GM12878 (cell line): ENCODE data around the gene KLHL15.

ENCODE experiments used
- EP300 ChIP-seq, 2 experiments: fragments of 150-350 bp in 1 of 2; IDR thresholded peaks; 2 replicates each; pipeline ENCODE4 v1.6.1; 2011 to 2012; ENCODE audit warnings: low read depth in 2 of 2, low read length in 2 of 2, borderline replicate concordance in 1 of 2, improper control_type of control experiment in 1 of 2, inconsistent platforms in 1 of 2; ENCODE audit not compliant: control insufficient read depth in 1 of 2
- HDAC6 ChIP-seq: fragments of 200-600 bp; sonication (generic); IDR thresholded peaks from one replicate; pipeline ENCODE4 v1.8.0; 2017; ENCODE audit warnings: antibody characterized with exemption; ENCODE audit not compliant: unreplicated experiment
- NR2C2 ChIP-seq: IDR thresholded peaks from 2 replicates; pipeline ENCODE4 v1.6.1; 2011; ENCODE audit warnings: borderline replicate concordance, low read depth; ENCODE audit not compliant: control insufficient read depth, insufficient read length
- NR2F1 ChIP-seq: fragments of 450-650 bp; conservative IDR thresholded peaks from 2 replicates; pipeline ENCODE4 v1.6.1; 2017; ENCODE audit warnings: mild to moderate bottlenecking
- POLR2A ChIP-seq: IDR thresholded peaks from 2 replicates; pipeline ENCODE4 v1.6.1; 2011; ENCODE audit warnings: low read depth, mild to moderate bottlenecking, low read length
- SMAD5 ChIP-seq: IDR thresholded peaks from 2 replicates; pipeline ENCODE4 v1.6.1; 2016; ENCODE audit warnings: antibody characterized with exemption, low read depth
- TF ChIP-seq, protein P1 (sequence below): fragments of 450-650 bp; IDR thresholded peaks from 2 replicates; pipeline ENCODE4 v1.6.1; 2016; ENCODE audit warnings: mild to moderate bottlenecking
- TF ChIP-seq, protein P2 (sequence below), 3 experiments: IDR thresholded peaks in 2 of 3; conservative IDR thresholded peaks in 1 of 3; 2 replicates each; pipeline ENCODE4 v1.5.1; 2011; ENCODE audit warnings: low read depth in 3 of 3, low read length in 3 of 3, mild to moderate bottlenecking in 3 of 3, control low read depth in 2 of 3, moderate library complexity in 2 of 3, inconsistent platforms in 1 of 3, mixed read lengths in 1 of 3; ENCODE audit not compliant: control insufficient read depth in 2 of 3, insufficient read depth in 1 of 3; ENCODE audit errors: extremely low read depth in 1 of 3
- TF ChIP-seq, protein P3 (sequence below): IDR thresholded peaks from 2 replicates; pipeline ENCODE4 v1.6.1; 2012; ENCODE audit warnings: low read depth, low read length, improper control_type of control experiment

DNA sequence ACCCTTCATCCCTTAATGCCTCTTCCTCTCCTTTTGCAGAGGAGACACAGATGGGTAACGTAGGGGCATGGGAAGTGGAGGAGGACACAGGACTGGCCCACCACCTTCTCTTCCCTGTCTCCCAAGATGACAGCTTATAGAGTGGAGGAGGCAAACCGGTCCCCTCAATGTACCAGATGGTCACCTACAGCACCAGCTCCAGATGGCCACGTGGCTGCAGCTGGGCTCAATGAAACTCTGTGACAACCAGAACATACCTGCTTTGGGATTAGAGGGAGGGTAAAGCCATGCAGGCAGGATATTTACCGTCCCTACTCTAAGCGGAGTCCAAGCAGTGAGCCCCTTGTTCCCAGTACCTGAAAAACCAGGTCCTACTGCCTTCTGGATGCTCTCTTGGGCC is 7.5 kb upstream of the KLHL15 start:
- TF ChIP-seq POLR2A (no peak), NR2C2 (no peak), SMAD5 (no peak), NR2F1 (no peak), HDAC6 (no peak), EP300 (IDR thresholded peaks at IDR 0.05; ENCODE audit: borderline replicate concordance in 1 of 2, control insufficient read depth in 1 of 2, low read depth in 2 of 2, low read length in 2 of 2) (no peak)
- TF ChIP-seq, protein P1, sequence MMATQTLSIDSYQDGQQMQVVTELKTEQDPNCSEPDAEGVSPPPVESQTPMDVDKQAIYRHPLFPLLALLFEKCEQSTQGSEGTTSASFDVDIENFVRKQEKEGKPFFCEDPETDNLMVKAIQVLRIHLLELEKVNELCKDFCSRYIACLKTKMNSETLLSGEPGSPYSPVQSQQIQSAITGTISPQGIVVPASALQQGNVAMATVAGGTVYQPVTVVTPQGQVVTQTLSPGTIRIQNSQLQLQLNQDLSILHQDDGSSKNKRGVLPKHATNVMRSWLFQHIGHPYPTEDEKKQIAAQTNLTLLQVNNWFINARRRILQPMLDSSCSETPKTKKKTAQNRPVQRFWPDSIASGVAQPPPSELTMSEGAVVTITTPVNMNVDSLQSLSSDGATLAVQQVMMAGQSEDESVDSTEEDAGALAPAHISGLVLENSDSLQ, result no peak
- TF ChIP-seq, protein P2, sequence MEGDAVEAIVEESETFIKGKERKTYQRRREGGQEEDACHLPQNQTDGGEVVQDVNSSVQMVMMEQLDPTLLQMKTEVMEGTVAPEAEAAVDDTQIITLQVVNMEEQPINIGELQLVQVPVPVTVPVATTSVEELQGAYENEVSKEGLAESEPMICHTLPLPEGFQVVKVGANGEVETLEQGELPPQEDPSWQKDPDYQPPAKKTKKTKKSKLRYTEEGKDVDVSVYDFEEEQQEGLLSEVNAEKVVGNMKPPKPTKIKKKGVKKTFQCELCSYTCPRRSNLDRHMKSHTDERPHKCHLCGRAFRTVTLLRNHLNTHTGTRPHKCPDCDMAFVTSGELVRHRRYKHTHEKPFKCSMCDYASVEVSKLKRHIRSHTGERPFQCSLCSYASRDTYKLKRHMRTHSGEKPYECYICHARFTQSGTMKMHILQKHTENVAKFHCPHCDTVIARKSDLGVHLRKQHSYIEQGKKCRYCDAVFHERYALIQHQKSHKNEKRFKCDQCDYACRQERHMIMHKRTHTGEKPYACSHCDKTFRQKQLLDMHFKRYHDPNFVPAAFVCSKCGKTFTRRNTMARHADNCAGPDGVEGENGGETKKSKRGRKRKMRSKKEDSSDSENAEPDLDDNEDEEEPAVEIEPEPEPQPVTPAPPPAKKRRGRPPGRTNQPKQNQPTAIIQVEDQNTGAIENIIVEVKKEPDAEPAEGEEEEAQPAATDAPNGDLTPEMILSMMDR (IDR thresholded peaks at IDR 0.05 in 2 of 3, conservative IDR thresholded peaks at IDR 0.05 in 1 of 3; ENCODE audit: control insufficient read depth in 2 of 3, extremely low read depth in 1 of 3, insufficient read depth in 1 of 3, low read depth in 3 of 3, low read length in 3 of 3), result no peak
- TF ChIP-seq, protein P3, sequence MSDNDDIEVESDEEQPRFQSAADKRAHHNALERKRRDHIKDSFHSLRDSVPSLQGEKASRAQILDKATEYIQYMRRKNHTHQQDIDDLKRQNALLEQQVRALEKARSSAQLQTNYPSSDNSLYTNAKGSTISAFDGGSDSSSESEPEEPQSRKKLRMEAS, result no peak
